Measurements from ENCODE around the gene PHACTR3. TPM values are rescaled to one million over a fixed set of nuclear protein-coding genes. Genes with fewer than 3 reads are reported as not detected.

Gene PHACTR3
- total RNA-seq, 2 experiments from 2014 or later, result not detected

DNA sequence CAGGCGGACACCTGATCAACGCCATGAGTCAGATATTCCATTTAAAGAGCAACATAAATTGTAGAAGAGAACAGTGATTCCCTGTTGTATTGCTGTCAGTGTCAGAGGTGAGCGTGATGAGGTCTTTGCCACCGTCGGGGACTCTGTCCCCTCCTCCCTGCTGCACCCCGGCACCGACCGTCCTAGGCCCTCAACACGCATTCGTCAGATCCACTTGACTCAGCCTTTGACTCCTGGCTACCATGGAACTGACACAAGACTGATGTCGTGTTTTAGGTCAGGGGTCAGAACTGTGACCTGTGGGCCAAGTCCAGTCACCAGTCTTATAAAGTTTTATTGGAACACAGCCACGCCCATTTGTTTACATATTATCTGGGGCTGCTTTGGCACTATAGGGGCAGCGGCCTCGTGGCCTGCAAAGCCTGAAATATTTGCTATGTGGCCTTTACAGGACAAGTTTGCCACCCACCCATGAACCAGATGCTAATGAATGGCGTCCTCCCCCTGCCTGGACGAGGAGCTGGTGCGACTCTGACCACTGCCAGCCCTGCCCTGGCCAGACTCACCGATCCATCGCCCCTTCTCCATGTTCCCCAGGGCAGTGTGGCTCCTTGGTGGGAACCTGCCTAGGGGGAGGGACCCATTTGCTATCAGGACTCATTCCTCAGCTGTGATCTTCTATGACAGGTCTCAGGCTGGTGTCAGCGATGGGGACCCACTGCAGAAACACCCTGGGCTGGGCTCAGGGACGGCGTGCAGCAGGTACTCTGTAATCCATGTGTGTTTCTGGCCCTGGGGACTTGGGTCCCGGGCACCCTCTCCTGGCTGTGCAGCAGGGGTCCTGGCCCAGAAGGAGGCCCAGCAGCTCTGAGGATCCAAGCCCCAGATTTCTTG, 37.5 kb upstream of the PHACTR3 start:
- ATAC-seq (no peak), DNase-seq (no peak)
- intact Hi-C loops (cut with micrococcal nuclease), result no loop called here
- no peaks in the 10 kb centered on the region for H3K36me3 Mint-ChIP-seq (ENCODE audit: low read depth)
- peaks cover 4% of the 10 kb centered on the region for H3K4me1 Mint-ChIP-seq (ENCODE audit: low read depth)
- no peaks in the 10 kb centered on the region for H3K9me3 Mint-ChIP-seq
- H3K27me3 Mint-ChIP-seq, result peaks cover 6% of the 10 kb centered on the region
- H3K4me3 Mint-ChIP-seq, result no peak overlapping the region
- H3K27ac Mint-ChIP-seq, result no peak overlapping the region
- TF ChIP-seq, protein P1, sequence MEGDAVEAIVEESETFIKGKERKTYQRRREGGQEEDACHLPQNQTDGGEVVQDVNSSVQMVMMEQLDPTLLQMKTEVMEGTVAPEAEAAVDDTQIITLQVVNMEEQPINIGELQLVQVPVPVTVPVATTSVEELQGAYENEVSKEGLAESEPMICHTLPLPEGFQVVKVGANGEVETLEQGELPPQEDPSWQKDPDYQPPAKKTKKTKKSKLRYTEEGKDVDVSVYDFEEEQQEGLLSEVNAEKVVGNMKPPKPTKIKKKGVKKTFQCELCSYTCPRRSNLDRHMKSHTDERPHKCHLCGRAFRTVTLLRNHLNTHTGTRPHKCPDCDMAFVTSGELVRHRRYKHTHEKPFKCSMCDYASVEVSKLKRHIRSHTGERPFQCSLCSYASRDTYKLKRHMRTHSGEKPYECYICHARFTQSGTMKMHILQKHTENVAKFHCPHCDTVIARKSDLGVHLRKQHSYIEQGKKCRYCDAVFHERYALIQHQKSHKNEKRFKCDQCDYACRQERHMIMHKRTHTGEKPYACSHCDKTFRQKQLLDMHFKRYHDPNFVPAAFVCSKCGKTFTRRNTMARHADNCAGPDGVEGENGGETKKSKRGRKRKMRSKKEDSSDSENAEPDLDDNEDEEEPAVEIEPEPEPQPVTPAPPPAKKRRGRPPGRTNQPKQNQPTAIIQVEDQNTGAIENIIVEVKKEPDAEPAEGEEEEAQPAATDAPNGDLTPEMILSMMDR (IDR thresholded peaks at IDR 0.05), result no peak
- CTCF ChIA-PET, result no interaction called here
- POLR2A ChIA-PET, result no interaction called here

DNA sequence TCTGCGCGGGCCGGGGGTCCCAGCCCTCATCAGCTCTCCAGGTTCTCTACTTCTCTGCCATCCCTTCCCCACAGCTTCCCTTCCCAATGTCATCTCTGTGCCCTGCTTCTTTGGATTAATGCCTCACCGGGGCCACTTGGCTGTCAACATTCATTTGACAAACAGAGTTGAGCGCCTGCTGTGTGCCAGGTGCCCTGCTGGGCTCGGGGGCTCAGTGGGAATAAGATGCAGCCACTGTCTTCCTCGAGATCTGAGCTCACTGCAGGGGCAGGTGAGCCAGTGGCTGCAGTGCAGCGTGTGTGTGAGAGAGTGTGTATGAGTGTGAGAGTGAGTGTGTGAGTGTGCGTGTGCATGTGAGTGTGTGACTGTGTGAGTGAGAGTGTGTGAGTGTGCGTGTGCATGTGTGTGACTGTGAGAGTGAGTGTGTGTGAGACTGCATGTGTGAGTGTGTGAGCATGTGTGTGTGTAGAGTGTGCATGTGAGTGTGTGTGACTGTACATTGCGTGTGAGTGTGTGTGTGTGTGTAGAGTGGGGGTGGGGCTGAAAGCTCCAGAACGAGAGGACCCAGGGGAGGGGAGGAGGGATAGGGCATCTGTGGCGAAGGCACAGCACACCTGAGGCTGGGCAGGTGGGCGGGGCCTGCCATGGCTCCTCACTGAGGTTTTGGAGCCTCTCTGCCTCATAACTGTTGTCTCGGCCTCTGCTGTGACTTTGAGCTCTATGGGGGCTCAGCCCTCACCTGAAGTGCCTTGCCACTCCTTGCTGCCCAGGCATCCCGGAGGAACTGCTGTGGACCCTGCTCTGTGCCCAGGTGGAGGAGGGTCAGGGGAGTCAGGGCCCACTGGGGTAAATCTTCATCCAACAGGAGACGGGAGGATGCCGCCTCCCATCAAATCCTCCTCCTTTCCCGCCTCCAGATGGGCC, 36.5 kb upstream of the PHACTR3 start:
- H3K9me3 Mint-ChIP-seq, result no peaks in the 10 kb centered on the region
- intact Hi-C loops (cut with micrococcal nuclease), result no loop called here
- H3K4me1 Mint-ChIP-seq (ENCODE audit: low read depth), result peaks cover 4% of the 10 kb centered on the region
- no peak overlapping the region for H3K27ac Mint-ChIP-seq
- H3K4me3 Mint-ChIP-seq, result no peak overlapping the region
- no peak for DNase-seq
- ATAC-seq, result no peak
- TF ChIP-seq, protein P1 (IDR thresholded peaks at IDR 0.05), result no peak
- peaks cover 7% of the 10 kb centered on the region for H3K27me3 Mint-ChIP-seq
- POLR2A ChIA-PET, result no interaction called here
- H3K36me3 Mint-ChIP-seq (ENCODE audit: low read depth), result no peaks in the 10 kb centered on the region
- CTCF ChIA-PET, result no interaction called here

DNA sequence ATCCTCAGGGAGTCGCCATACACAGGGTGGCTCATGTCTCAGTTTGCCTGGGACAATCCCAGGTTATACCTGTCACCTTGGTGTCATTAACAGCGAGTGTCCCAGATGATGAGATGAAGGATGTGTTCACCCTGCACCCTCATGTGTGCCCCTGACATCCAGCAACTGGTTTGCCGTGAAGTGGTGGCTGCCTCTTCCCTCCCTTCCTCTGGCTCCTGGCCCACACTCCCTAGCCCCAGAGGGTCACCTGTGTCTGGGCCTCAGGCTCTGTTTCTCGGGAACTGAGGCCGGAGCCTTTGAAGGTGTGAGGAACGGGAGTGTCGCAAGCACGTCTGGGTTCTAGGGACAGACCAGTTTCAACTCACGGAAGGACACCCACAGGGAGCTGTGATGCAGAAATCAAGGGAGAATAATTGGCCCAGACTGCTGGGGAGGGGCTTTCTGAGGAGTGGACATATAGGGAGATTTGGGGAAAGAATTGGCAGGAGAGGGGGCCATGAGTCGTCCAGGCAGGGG, 35.8 kb upstream of the PHACTR3 start:
- no peak overlapping the region for H3K27ac Mint-ChIP-seq
- TF ChIP-seq, protein P1 (IDR thresholded peaks at IDR 0.05), result no peak
- ATAC-seq (no peak), DNase-seq (no peak)
- POLR2A ChIA-PET, result no interaction called here
- H3K27me3 Mint-ChIP-seq, result peaks cover 7% of the 10 kb centered on the region
- no peaks in the 10 kb centered on the region for H3K36me3 Mint-ChIP-seq (ENCODE audit: low read depth)
- CTCF ChIA-PET, result no interaction called here
- peaks cover 4% of the 10 kb centered on the region for H3K4me1 Mint-ChIP-seq (ENCODE audit: low read depth)
- no peak overlapping the region for H3K4me3 Mint-ChIP-seq
- H3K9me3 Mint-ChIP-seq, result no peaks in the 10 kb centered on the region
- intact Hi-C loops (cut with micrococcal nuclease), result no loop called here

DNA sequence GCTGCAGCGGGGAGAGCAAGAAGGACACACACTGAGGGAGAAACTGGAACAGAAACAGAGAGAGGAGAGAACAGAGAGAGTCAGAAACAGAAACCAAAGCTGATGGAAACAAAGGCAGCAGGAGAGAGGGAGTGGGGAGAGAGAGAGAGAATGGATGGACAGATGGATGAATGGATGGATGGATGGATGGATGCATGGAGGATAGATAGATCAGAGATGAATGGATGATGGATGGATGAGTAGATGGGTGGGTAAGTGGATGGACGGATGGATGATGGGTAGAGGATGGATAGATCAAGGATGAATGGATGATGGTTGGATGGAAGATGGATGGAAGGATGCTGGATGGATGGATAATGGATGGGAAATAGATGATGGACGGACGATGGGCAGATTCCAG, 35.0 kb upstream of the PHACTR3 start:
- Mint-ChIP-seq H3K4me1 (ENCODE audit: low read depth) (peaks cover 4% of the 10 kb centered on the region), H3K27me3 (peaks cover 7% of the 10 kb centered on the region), H3K4me3 (no peak overlapping the region), H3K27ac (no peak overlapping the region), H3K9me3 (no peaks in the 10 kb centered on the region), H3K36me3 (ENCODE audit: low read depth) (no peaks in the 10 kb centered on the region)
- ATAC-seq (no peak), DNase-seq (no peak)
- TF ChIP-seq, protein P1 (IDR thresholded peaks at IDR 0.05), result no peak
- intact Hi-C loops (cut with micrococcal nuclease), result no loop called here
- CTCF ChIA-PET, result no interaction called here
- POLR2A ChIA-PET, result no interaction called here

All from activated CD8-positive, alpha-beta T cell treated with anti-CD3 and anti-CD28 coated beads for 36 hours (primary cell).